GM12875 (cell line): ENCODE measurements around the gene VILL.
"Not testable (repeated sequence)": the region's sequence is repeated elsewhere in the genome, so short reads cannot be mapped to it uniquely, and the experiment has no call there.

Experiments
- H3K4me3 ChIP-seq: one replicate; pipeline ENCODE4 v1.5.1; 2011; ENCODE audit warnings: low read depth, low read length, control low read depth
- TF ChIP-seq, protein P1 (sequence below): IDR thresholded peaks from 2 replicates; pipeline ENCODE4 v1.5.1; 2011; ENCODE audit warnings: low read depth, mild to moderate bottlenecking, control low read depth, inconsistent platforms, low read length, moderate library complexity, borderline replicate concordance; ENCODE audit not compliant: insufficient read depth

Gene VILL

GRCh38 chr3:38030126-38031021 is 39.8 kb downstream of the VILL start:
- H3K4me3 ChIP-seq, result no peak overlapping the region

GRCh38 chr3:38031022-38031994 is 40.7 kb downstream of the VILL start:
- no peak overlapping the region for H3K4me3 ChIP-seq
- TF ChIP-seq, protein P1, sequence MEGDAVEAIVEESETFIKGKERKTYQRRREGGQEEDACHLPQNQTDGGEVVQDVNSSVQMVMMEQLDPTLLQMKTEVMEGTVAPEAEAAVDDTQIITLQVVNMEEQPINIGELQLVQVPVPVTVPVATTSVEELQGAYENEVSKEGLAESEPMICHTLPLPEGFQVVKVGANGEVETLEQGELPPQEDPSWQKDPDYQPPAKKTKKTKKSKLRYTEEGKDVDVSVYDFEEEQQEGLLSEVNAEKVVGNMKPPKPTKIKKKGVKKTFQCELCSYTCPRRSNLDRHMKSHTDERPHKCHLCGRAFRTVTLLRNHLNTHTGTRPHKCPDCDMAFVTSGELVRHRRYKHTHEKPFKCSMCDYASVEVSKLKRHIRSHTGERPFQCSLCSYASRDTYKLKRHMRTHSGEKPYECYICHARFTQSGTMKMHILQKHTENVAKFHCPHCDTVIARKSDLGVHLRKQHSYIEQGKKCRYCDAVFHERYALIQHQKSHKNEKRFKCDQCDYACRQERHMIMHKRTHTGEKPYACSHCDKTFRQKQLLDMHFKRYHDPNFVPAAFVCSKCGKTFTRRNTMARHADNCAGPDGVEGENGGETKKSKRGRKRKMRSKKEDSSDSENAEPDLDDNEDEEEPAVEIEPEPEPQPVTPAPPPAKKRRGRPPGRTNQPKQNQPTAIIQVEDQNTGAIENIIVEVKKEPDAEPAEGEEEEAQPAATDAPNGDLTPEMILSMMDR, result no peak

More at GRCh38 chr3:38030126-38031021, 39.8 kb downstream of the VILL start:
- TF ChIP-seq, protein P1, result no peak

- TF ChIP-seq, protein P1, result no peak
- H3K4me3 ChIP-seq, result no peak overlapping the region
Measured at GRCh38 chr3:38032328-38032865, 41.8 kb downstream of the VILL start.

DNA sequence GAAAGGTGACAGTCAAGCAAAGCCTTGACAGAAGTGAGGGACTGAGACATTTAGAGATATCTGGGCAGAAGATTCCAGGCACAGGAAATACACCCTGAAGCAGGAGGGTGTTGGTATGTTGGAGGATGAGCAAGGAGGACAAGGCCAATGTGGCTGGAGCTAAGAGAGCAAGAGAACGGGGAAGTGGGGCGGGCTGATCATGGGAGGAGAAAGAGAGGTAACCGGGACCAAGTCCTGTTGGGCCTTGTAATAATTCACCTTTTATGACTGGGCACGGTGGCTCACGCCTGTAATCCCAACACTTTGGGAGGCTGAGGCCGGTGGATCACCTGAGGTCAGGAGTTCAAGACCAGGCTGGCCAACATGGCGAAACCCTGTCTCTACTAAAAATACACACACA is 43.0 kb downstream of the VILL start:
- H3K4me3 ChIP-seq, result not testable (repeated sequence)

DNA sequence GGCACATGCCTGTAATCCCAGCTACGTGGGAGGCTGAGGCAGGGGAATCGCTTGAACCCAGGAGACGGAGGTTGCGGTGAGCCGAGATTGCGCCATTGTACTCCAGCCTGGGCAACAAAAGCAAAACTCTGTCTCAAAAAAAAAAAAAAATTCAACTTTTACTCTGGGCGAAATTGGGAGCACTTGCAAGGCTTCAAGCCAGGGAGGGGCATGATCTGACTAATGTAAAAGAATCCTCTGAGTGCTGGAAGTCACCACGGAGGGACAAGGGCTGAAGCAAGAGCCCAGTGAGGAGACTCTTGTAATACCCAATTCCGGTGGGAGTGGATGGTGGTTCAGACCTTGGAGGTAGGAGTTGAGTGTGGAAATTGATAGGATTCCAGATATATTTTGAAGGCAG is 43.7 kb downstream of the VILL start:
- H3K4me3 ChIP-seq, result not testable (repeated sequence)

GRCh38 chr3:38036286-38036685 is 45.7 kb downstream of the VILL start:
- TF ChIP-seq, protein P1, result no peak
- H3K4me3 ChIP-seq, result no peak overlapping the region

DNA sequence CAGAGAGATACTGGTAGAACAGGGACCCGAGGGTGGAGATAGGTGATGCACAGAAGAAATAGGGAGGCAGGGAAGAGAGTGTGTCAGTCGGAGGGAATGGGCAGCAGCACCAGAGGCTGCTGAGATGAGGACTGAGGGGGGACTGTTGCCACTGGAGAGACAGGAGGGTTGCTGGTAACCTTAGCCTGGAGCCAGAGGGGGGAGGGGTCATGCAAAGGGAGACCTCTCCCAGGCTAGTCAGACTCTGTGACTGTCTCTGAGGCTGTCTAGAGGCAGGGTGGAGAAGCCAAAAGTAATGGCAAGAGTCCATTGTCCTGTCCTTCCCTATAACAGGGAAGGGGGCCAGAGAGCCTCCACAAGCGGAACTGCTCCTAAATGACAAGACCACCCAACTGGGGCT is 46.3 kb downstream of the VILL start:
- no peak overlapping the region for H3K4me3 ChIP-seq
- TF ChIP-seq, protein P1, result no peak
